GM18951 (cell line): ENCODE results near the gene UFD1.

Experiments used
- POLR2A ChIP-seq: IDR thresholded peaks from 4 replicates; pipeline ENCODE4 v1.6.1; 2011; ENCODE audit warnings: mild to moderate bottlenecking; ENCODE audit not compliant: insufficient read length, insufficient read depth; ENCODE audit errors: extremely low read depth
- in situ Hi-C: fragments of 300-500 bp; cut with MboI; formaldehyde crosslinking; loops from one replicate; pipeline ENCODE4 v1.12.0; 2022; ENCODE audit warnings: low sequenced_read_pairs, mixed read lengths, inconsistent platforms; ENCODE audit not compliant: unreplicated experiment

Gene UFD1

DNA sequence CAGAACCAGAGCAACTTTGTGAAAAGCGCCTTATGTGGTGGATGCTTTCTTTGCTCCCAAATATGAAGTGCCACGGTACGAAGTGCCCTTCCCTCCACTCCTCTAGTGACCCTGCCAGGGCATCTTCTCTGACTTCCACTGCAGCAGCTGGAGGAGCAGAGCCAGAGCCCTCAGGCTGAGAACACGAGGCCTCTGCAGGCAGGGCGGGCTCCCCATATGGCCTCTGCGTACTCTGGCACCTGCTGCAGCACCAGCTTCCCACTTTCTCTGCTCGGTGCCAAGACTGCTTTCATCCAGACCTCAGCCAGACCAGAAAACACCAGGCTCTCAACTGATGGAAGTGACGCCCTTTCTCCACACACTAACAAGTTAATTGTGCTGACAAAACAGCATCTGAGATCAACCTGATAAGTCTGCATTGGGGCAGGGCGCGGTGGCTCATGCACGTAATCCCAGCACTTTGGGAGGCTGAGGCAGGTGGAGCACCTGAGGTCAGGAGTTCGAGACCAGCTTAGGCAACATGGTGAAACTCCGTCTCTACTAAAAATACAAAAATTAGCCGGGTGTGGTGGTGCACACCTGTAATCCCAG, 12.8 kb downstream of the UFD1 start:
- in situ Hi-C loops: no loop called here
- TF ChIP-seq POLR2A: no peak

DNA sequence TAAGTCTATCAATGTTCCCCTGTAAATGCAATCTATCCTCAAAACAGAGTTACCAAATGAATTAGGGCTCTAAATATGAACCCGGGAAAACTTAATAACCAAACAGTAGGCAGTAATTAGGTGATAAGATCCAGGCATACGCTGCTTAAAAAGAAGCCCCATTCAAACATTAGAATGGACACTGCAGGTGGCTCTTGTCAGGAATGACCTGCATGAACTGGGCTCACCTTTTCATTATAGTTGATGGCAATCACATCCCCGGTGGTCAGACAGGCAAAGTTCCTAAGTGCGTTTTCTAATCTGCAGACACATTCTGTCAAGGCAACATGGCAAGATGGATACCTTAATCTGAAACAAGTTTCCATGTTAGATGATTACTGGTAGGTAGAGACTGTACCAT, 14.0 kb downstream of the UFD1 start:
- TF ChIP-seq POLR2A: no peak
- in situ Hi-C loops: no loop called here

DNA sequence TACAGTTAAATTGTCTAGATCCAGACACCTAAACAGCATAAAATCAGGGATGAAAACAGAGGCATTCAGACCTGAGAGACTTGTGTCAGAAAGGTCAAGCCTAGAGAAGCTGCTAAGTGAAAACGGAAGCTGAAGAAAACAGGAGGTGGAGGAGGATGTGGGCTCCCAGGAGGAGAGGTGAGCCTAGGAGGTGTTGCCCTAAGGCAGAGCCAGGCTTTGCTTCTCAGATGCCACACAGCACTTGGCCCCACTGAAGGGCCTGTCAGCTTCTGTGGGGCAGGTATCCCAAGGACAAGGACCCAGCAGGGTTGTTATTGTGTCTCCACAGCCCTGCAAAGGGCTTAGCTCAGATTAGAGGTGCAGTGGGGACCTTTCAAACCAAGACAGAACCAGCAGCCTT, 14.4 kb downstream of the UFD1 start:
- TF ChIP-seq POLR2A: no peak
- in situ Hi-C loops: no loop called here

DNA sequence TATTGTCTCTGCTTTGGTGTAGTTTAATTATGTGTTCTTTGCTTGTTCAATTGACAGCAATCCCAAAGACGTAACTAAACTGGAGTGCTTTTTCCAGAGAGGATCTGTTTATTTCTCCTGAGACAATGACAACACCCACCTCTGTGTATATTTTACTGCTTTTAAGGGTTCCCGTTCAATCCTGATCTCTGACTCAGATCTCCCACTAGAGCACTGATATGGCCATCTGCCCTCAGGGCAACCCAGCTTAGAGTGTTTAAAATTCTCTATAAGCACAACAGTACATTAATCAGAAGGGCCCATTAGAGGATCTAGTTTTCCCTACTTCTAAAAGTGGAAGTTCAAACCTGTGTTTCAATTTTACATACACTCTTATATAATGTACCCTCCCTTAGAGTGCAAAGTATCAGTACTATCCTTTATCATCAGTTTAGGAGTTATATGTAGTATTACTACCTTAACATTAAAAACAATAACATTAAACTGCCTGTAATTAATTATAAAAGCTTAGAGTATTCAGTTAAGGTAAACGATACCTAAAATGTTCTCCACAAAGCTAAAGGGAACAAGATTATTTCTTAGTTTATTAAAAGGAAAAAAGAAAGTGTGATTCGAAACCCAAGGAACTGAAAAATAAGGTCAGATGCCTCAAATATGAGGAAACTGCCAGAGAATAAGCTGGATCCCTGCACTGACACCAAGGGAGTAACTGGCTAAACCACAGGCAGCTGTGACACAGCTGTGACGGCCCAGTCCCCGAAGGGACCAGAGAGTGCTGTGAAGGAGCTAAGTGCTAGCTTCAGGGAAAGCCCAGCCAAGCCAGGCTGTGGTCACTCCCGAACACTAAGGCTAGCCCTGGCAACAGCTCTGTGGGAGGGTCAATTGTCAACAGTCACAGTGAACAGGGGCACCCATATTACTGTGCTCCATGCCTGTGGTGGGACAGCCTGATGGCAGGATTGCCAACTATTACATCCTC, 15.2 kb downstream of the UFD1 start:
- in situ Hi-C loops: no loop called here

DNA sequence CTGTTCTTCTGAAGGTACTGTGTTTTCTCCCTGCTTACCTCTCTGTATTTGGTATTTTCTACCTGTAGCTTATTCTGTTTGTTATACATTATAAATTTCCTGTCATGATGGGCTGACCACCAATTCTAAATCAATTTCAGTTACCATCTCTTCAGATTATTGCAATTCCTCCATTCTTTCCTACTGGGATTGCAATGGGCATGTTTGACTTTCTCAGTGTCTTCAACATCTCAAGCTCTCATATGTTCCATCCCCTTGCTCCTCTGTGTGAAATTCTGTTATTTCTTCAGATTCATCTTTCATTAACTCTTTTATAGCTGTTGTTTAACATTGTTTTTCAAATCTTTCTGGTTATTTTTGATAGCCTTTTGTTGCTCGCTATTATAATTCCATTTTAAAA, 16.0 kb downstream of the UFD1 start:
- in situ Hi-C loops: no loop called here
- TF ChIP-seq POLR2A: no peak

More for the DNA sequence above, 15.2 kb downstream of the UFD1 start:
- no peak for TF ChIP-seq POLR2A

DNA sequence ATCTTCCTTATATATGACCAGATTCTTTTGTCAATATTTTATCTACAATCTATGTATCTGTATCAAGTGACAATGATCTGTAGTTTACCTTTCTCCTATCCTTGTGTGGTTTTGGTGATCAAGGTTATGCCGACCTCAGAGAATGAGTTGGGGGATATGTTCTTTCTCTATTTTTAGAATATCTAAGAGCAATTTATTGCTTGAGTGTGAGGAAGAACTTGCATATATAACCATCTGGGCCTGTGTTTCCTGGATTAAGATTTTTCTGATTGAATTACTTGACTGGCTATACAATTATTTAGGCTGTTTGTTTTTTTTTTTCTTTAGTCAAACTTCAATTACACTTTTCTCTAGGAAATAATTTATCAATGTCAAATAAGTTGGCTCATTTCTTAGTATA, 17.5 kb downstream of the UFD1 start:
- in situ Hi-C loops: no loop called here
- no peak for TF ChIP-seq POLR2A

DNA sequence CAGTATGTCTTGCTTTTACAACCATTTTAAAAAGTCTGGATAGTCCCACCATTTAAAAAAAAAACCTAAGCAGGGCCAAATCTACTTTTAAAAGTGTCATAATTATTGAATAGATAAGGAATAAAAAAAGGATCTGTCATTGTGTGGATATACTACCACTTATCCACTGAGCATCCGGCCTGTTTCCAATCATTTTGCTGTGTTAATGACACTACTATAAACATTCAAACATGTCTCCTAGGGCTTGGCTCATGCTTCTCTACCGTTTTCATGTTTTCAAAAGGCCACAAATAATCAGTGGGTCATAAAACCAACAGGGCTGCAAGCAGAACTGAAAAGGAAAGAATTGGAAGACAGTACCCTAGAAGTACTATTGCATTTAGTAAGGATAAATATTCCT, 19.0 kb downstream of the UFD1 start:
- TF ChIP-seq POLR2A: no peak
- in situ Hi-C loops: no loop called here

DNA sequence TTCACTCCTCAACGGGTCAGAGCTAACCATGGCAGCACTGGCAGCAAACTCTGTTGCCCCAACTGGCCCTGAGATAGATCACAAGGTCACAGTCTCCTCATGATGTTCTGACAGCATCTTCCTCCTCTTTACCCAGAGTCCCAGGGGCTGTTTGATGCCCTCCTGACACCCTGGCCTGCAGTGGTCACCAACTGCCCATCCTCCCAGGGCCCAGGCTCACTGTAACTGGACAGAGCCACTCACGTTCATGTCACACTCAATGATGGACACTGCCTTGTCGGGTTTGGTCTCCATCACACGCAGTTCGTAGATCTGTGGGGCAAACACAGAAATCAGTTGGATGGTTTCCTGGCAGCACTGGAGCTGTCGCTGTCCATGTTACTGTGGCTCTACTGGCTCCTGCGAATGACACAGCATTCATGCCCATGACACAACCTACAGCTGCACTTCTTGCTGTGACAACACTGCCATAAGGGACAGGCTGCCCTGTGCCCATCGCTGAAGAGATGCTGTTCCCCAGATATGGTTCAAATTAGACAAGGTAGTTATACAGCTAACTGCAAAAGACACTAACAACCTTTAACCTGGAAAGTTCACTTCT, 21.1 kb downstream of the UFD1 start:
- in situ Hi-C loops: no loop called here
- no peak for TF ChIP-seq POLR2A

DNA sequence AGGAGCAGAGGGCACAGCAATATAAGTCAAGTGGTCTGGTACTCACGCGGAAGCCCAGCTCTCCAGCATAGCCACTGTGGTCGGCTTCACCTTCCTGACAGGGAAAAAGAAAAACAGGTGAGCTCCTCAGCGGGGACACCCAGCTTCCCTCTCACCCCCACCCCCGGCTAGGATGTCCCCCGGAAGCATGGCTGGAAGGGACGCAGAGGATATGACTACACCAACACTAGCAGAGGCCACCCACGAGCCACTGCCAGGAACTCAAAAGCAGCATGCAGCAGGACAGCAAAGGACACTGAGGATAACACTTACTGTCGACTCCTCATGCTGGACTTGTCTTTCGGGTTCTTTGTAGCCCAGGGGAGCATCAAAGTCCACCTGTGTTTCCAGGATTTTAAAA, 22.5 kb downstream of the UFD1 start:
- no peak for TF ChIP-seq POLR2A
- in situ Hi-C loops: no loop called here

DNA sequence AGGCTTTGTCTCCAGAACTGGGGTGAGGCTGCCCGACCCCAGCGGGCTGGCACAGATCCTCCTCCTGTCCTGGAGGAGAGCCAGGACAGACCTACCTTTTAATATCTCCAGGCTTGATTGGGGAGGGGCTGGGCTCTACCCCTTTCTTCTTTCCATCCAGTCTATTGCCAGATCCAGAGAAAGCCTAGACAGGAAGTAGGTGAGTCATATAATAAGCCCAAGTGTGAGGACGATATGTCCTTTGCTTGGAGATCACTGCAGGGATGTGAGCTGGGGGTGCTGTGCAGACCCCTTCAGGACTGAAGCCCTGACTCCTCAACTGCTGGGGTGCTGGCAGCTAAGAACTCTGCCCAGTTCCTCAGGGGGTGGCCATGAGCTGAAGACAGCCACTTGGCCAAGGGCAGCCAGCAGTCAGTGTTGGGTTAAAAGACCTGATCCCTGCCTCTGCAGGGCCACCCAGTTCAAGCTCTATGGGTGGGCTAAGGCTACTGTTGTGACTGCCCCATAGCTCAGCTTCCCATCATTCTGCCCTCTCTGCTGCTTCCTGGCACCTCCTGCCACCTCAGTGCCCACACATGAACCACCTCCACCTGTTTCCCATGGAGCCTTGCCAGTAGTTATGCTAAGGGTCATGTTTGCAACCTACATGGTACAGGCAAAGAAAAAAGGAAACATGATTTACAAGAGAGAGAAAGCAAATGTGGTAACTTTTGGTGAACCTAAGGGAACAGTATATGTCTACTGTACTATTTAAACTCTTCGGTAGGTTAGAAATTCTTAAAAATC, 23.2 kb downstream of the UFD1 start:
- in situ Hi-C loops: no loop called here

DNA sequence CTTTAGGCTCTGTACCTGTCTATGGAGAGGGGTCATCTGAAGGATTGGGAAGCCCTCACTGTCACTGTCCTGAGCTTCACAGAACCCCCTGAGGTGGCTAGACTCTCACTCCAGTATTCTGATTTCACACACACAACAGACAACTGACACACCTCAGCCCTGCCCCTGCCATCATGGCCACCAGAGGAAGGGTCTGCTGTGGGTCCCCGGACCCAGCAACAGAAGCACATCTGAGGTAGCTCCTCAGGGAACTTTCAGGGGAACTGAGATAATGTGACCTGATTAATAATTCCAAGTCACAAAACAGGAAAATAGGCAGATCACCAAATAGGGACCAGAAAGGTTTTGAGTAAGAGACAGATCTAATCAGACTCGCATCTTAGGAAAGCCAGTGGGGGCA, 24.0 kb downstream of the UFD1 start:
- in situ Hi-C loops: no loop called here
- TF ChIP-seq POLR2A: no peak

More for the DNA sequence above, 23.2 kb downstream of the UFD1 start:
- TF ChIP-seq POLR2A: no peak

DNA sequence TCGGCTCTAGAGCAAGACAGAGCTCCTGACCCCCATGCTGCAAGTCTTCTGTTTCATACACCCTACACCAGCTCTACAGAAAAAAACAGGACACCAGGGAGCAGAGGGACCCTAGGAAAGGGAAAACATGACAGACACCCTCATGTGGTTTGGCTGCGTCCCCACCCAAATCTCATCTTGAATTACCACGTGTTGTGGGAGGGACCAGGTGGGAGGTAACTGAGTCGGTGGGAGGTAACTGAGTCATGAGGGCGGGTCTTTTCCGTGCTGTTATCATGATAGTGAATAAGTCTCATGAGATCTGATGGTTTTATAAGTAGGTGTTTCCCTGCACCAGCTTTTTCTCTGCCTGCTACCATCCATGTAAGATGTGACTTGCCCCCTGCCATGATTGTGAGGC, 24.8 kb downstream of the UFD1 start:
- TF ChIP-seq POLR2A: no peak
- in situ Hi-C loops: no loop called here

DNA sequence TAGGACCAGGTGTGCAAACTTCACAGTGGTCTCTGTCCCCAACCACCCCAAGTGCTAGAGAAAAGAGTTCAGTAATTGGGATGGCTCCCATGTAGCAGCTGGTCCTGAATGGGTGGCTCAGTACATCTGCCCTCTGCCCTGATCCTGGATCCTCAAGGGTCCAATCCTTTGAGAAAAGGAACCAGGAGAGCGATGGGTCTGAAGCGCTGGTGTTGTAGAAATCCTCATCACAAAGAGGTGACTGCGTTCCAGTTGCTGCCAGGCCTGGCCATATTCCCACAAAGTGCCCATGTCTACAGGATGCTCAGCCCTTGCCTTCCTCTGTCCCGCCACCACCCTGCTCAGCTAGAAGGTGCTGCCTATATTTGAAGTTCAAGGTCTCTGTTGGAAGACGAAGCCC, 25.3 kb downstream of the UFD1 start:
- in situ Hi-C loops: no loop called here
- TF ChIP-seq POLR2A: no peak
